PFSK-1 (cell line): ENCODE data around the gene RXFP1.

ENCODE experiments used
- POLR2AphosphoS5 ChIP-seq: IDR thresholded peaks from 2 replicates; pipeline ENCODE4 v1.6.1; 2012; ENCODE audit warnings: low read depth, mild to moderate bottlenecking, control low read depth, low read length, moderate library complexity
- REST ChIP-seq, 2 experiments: IDR thresholded peaks; 2 replicates each; pipeline versions ENCODE4 v1.6.1 to v1.8.0; 2011 to 2012; ENCODE audit warnings: low read depth in 2 of 2, low read length in 2 of 2, control low read depth in 1 of 2, inconsistent platforms in 1 of 2, mild to moderate bottlenecking in 1 of 2, moderate library complexity in 1 of 2; ENCODE audit not compliant: insufficient read depth in 1 of 2
- TAF1 ChIP-seq: IDR thresholded peaks from 2 replicates; pipeline ENCODE4 v1.6.1; 2012; ENCODE audit warnings: low read length, control low read depth, borderline replicate concordance; ENCODE audit not compliant: insufficient read depth

GRCh38 chr4:158566860-158567259, 45.2 kb downstream of the RXFP1 start:
- TF ChIP-seq TAF1 (no peak), REST (IDR thresholded peaks at IDR 0.05; ENCODE audit: insufficient read depth in 1 of 2, low read depth in 2 of 2, low read length in 2 of 2) (no peak), POLR2AphosphoS5 (no peak)
